ENCODE results near the gene WDR33. TPM values are rescaled to one million over a fixed set of nuclear protein-coding genes. Genes with fewer than 3 reads are reported as not detected.

WDR33 gene
- total RNA-seq = 10 to 100 TPM; 42.3 to 46.5 (median 45.1) TPM

DNA sequence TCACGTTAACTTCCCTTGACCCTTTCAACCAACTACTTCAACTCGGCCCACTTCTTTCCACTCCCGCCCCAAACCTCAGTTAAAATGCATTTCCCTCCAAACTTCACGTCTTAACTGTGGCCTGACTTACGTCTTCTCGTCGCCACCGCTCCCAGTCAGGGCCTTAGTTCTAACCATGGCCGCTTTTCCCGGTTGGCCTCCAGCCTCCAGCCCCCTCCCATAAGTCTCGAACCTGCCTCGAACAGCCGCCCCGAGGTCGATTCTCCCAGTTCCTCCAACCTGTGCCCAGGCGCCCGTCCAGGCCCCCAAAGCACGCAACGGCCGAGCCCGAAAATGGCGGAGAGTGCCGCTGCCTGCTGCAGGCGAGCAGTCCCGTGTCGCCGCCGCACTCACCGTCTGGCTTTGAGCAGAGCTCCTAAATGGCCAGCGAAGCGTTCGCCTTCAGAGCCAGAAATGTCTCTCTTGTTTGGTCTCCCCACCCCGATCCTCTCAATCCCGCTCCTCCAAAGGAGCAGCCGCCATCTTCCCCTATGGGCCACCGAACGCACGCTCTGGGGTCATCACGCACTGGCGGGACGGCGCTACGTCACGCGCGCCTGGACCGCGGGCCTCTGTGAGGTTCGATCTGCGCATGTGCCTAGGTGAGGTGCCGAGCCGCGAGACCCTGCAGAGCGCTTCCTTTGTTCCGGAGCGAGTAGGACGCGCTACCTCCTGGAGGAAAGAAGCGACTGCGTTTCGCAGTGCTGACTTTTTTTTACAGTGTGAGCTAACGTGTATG lies at the start of gene WDR33:
WDR33 (minus strand) TSS at position 553 of the 778 bp plus-strand sequence. CDS start 40,190 bp downstream, outside the sequence.
- H3K9me3 ChIP-seq = no peaks in the 10 kb centered on the region
- peak; percentile 56 to 66 for TF ChIP-seq POLR2A (IDR thresholded peaks at IDR 0.05)
- TF ChIP-seq EP300 (IDR thresholded peaks at IDR 0.05) = peak in 1 of 2 donors; percentile 85
- TF ChIP-seq, protein P1, sequence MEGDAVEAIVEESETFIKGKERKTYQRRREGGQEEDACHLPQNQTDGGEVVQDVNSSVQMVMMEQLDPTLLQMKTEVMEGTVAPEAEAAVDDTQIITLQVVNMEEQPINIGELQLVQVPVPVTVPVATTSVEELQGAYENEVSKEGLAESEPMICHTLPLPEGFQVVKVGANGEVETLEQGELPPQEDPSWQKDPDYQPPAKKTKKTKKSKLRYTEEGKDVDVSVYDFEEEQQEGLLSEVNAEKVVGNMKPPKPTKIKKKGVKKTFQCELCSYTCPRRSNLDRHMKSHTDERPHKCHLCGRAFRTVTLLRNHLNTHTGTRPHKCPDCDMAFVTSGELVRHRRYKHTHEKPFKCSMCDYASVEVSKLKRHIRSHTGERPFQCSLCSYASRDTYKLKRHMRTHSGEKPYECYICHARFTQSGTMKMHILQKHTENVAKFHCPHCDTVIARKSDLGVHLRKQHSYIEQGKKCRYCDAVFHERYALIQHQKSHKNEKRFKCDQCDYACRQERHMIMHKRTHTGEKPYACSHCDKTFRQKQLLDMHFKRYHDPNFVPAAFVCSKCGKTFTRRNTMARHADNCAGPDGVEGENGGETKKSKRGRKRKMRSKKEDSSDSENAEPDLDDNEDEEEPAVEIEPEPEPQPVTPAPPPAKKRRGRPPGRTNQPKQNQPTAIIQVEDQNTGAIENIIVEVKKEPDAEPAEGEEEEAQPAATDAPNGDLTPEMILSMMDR (IDR thresholded peaks at IDR 0.05) = peak in 1 of 5 experiments; percentile 28
- H3K27me3 ChIP-seq = no peaks in the 10 kb centered on the region
- peak within 1 kb of the TSS; percentile 70 to 97 (median 74) for H3K4me3 ChIP-seq
- 0% methylated on average over 52 to 59 of the region's 62 CpGs for whole genome bisulfite sequencing, 2 donors
- peak within 1 kb of the TSS; percentile 68 to 99 (median 90) for H3K27ac ChIP-seq
- H3K4me1 ChIP-seq = peaks cover 3 to 42% (median 23%) of the 10 kb centered on the region in 4 donors
- H3K36me3 ChIP-seq = no peaks in the 10 kb centered on the region
- peak; percentile 63 to 72 for DNase-seq (ENCODE audit: low spot score in 2 of 2)

DNA sequence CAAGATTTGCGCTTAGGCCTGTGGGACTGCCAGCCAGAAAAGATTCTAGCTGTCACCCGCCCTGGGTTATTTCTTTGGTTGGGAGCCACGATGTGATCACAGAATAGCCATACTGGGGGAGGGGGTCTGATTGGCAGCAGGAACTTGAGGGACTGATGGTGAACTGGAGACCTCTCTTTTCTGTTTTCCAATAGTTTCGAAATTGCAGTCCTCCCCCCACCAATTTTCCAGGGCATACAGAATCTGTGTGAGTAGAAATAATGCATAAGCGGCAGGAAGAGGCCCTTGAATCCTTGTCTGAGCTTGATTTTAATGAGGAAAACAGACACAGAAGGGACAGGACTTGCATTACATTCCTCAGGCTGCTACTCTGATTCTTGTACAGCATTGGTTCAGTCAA lies 49.2 kb upstream of the WDR33 start:
- no peak for TF ChIP-seq EP300 (IDR thresholded peaks at IDR 0.05)
- TF ChIP-seq, protein P1 (IDR thresholded peaks at IDR 0.05) = no peak
- no peak for TF ChIP-seq POLR2A (IDR thresholded peaks at IDR 0.05)
- peaks cover 0 to 36% (median 8%) of the 10 kb centered on the region in 4 donors for H3K4me1 ChIP-seq
- no peak overlapping the region for H3K4me3 ChIP-seq
- H3K36me3 ChIP-seq = peaks cover 0 to 29% (median 12%) of the 10 kb centered on the region in 3 donors
- no peaks in the 10 kb centered on the region for H3K27me3 ChIP-seq
- 32 to 43% methylated on average over 5 of the region's 5 CpGs for WGBS, 2 donors
- DNase-seq (ENCODE audit: low spot score in 2 of 2) = no peak
- H3K27ac ChIP-seq = no peak overlapping the region
- H3K9me3 ChIP-seq = no peaks in the 10 kb centered on the region

DNA sequence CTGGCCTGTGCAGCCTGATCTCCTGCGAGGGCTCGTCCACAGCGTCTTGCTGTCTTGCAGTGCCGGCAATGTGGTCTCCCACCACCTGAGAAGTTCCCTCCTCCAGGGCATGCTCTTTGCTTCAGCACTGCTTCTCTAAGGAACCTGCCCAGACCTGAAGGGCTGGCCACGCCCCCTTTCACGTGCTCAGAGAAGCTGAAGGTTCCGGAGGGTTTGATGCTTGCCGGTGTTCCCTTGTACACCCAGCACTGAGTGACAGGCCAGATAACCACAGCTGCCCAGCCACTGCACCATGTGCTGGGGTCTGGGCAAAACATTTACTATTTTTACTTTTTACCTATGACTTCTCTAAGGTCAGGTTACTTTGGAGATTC lies 48.7 kb upstream of the WDR33 start:
- Histone ChIP-seq H3K4me1 (peaks cover 0 to 41% (median 8%) of the 10 kb centered on the region in 4 donors), H3K27me3 (no peaks in the 10 kb centered on the region), H3K36me3 (peaks cover 0 to 25% (median 9%) of the 10 kb centered on the region in 3 donors), H3K4me3 (no peak overlapping the region), H3K27ac (no peak overlapping the region), H3K9me3 (no peaks in the 10 kb centered on the region)
- 19 to 27% methylated on average over 8 of the region's 8 CpGs for WGBS, 2 donors
- TF ChIP-seq EP300 (IDR thresholded peaks at IDR 0.05) (no peak), POLR2A (IDR thresholded peaks at IDR 0.05) (no peak)
- TF ChIP-seq, protein P1 (IDR thresholded peaks at IDR 0.05) = no peak
- no peak for DNase-seq (ENCODE audit: low spot score in 2 of 2)

DNA sequence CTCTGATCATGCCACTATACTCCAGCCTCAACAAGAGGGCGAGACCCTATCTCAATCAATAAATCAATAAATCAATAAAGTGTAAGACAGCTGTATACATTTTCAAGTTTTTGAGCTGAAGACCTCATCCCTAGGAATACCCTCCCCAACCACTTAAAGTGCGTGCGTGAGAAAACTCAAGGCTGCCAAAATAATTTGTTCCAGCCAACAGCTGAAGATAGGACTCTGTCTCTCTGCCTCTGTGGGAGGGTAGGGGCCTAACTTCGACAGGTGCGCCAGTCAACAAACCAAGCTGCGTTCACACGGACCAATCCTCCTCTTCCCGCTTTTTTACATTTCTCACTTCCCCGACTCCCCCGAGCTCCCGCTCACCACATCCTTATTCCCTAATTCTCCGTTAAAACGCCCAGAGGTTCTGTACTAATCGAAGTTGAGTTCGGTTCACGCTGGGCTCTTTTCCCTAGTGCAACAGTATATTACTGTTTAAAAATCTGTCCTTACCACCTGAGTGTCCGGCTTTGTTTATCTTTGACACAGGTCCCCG lies 46.4 kb upstream of the WDR33 start:
- Histone ChIP-seq H3K4me3 (peak overlapping the region; percentile 76 to 98 (median 86)), H3K9me3 (no peaks in the 10 kb centered on the region), H3K36me3 (peaks cover 0 to 8% (median 0%) of the 10 kb centered on the region in 3 donors), H3K4me1 (peaks cover 0 to 53% (median 8%) of the 10 kb centered on the region in 4 donors), H3K27me3 (no peaks in the 10 kb centered on the region), H3K27ac (peak overlapping the region in 3 of 4 donors; percentile 81 to 91 (median 84))
- no peak for DNase-seq (ENCODE audit: low spot score in 2 of 2)
- no peak for TF ChIP-seq EP300 (IDR thresholded peaks at IDR 0.05)
- 3% methylated on average over 18 of the region's 18 CpGs for WGBS, 2 donors

DNA sequence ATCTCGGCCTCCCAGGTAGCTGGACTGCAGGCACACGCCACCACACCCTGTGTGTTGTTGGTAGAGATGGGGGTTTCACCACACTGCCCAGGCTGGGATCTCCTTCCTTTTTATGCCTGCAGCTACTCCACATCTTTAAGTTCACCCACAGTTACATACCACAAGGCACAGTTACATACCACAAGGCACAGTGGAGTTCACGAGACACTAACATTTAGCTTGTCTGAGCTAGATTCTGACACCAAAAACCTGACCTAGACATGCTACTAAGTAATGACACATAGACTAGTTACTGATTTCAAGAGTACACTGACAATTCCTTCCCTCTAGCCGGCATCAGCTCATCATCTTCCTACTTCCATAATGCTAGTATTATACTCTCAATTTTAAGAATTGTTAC lies 42.7 kb upstream of the WDR33 start:
- Histone ChIP-seq H3K27me3 (no peaks in the 10 kb centered on the region), H3K4me3 (no peak overlapping the region), H3K9me3 (no peaks in the 10 kb centered on the region), H3K27ac (no peak overlapping the region), H3K36me3 (peaks cover 0 to 43% (median 0%) of the 10 kb centered on the region in 3 donors), H3K4me1 (peaks cover 0 to 44% (median 5%) of the 10 kb centered on the region in 4 donors)
- TF ChIP-seq, protein P1 (IDR thresholded peaks at IDR 0.05) = no peak
- TF ChIP-seq EP300 (IDR thresholded peaks at IDR 0.05) = no peak
- TF ChIP-seq POLR2A (IDR thresholded peaks at IDR 0.05) = no peak
- WGBS, 2 donors = 73 to 77% methylated on average over 4 of the region's 4 CpGs
- DNase-seq (ENCODE audit: low spot score in 2 of 2) = no peak

Data from tibial nerve (tissue), 4 donors.